G401 (cell line): ENCODE data around the gene DNASE1L2. TPM values are rescaled to one million over a fixed set of nuclear protein-coding genes. Genes with fewer than 3 reads are reported as not detected.
"Not testable (repeated sequence)": the region's sequence is repeated elsewhere in the genome, so short reads cannot be mapped to it uniquely, and the experiment has no call there.

ENCODE experiments used
- DNase-seq: peaks from one replicate; pipeline ENCODE4 v3.0.0-alpha.2; 2015; ENCODE audit warnings: low spot score
- in situ Hi-C: cut with HindIII; loops from 2 replicates; pipeline ENCODE4 v1.10.0; 2016; ENCODE audit warnings: low sequenced_read_pairs, mixed read lengths
- total RNA-seq: library from RNA; depleted of rRNA; stranded (reverse); fragments of >200 nt; shearing (Covaris generic); gene quantifications from 2 replicates; pipeline ENCODE4 v1.2.3, GENCODE V29; 2014

Gene DNASE1L2
- total RNA-seq, 1 experiment from 2014 or later, result 0.20 TPM

- DNase-seq, result no peak
- in situ Hi-C loops, result no loop called here
Measured at GRCh38 chr16:2234813-2235170, 1.5 kb upstream of the DNASE1L2 start.

DNA sequence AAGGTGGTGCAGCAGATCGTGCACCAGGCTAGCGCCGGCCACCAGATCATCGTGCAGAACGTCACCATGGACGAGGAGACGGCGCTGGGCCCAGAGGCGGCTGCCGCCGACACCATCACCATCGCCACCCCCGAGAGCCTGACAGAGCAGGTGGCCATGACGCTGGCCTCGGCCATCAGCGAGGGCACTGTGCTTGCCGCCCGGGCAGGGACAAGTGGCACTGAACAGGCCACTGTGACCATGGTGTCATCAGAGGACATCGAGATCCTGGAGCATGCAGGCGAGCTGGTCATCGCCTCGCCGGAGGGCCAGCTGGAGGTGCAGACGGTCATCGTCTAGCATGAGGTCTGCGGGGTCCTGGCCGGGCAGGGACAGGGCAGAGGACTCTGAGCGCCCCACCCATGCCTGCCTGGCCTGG, 1.0 kb upstream of the DNASE1L2 start:
- in situ Hi-C loops, result no loop called here
- DNase-seq, result no peak

DNA sequence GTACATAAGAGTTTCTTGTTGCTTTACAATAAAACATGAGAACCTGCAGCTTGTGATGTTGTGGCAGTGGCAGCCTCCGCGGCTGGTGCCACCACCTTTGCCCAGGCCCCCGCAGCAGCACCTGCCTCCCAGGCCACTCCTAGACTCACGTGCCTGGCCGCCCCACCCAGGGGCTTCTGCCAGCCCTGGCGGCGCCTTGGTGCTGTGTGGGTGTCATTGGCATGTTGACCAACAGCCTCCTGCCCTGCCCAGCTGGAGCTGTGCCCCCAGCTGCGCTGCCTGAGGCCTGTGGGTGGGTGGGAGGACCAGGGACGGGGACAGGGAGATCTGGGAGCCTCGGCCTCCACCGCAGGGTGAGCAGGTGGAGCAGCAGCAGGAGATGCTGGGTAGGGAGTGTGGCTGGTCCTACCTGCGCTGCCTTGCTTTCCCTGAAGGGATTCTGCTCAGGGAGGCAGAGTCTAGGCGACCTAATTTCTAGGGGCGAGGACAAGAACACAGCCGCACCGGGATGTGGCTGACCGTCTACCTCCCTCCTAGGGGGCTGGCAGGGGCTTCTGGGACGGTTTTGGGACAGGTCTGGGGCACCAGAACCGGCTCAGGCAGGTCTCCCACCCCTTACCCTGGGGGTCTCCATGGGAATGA, 428 bp upstream of the DNASE1L2 start:
- DNase-seq, result no peak
- in situ Hi-C loops, result no loop called here

DNA sequence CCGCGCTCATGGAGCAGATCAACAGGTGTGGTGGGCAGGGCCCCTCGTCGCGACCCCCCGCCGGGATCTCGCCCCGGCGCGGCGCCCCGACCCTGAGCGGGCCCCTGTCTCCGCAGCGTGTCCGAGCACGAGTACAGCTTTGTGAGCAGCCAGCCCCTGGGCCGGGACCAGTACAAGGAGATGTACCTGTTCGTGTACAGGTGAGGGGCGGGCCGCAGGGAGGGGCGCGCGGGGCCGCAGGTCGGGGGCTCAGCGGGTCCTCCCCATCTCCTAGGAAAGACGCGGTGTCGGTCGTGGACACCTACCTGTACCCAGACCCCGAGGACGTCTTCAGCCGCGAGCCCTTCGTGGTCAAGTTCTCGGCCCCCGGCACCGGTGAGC, 848 bp downstream of the DNASE1L2 start:
- no peak for DNase-seq
- in situ Hi-C loops, result no loop called here

- DNase-seq, result no peak
- in situ Hi-C loops, result no loop called here
Measured at GRCh38 chr16:2237493-2238149, 1.4 kb downstream of the DNASE1L2 start.

GRCh38 chr16:2238150-2238837, 2.0 kb downstream of the DNASE1L2 start:
- no peak for DNase-seq
- in situ Hi-C loops, result no loop called here

DNA sequence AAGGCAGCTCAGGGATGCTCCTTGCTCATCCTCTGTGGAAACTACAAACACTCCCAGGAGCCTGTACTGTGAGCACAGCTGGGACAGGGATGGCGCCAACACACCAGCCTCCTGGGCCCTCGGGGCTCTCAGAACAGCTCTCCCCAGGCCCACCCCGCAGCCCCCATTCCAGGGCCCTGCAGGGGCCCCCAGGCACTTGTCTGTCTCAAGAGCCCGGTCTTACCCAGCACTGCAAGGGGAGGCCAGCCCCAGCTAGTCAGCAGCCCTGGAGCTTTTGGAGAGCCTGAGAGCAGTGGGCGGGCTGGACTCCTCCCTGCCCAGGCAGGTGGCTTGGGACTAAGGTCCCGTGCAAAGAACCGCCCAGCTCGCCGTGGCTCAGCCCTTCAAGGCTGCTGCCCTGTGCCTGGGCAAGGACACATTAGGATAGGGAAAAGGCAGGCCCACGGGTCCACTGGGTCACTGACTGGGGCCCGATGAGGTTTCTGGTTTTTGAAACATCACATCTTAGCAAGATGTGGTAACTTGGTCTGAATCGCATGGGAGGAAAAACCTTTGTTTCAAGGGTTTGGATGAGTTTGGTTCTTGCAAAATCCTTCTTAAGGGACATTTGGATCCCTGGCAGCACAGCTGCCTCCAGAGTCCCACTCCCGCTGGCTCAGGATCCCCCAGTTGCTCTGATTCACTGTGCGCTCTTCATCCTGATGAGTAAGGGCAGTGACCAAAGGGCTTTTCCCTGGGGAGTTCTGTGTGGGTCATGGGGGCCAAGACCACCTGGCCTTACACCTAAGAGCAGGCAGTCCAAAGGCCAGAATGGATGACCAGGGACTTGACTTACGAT, 2.8 kb downstream of the DNASE1L2 start:
- DNase-seq, result no peak
- in situ Hi-C loops, result no loop called here

DNA sequence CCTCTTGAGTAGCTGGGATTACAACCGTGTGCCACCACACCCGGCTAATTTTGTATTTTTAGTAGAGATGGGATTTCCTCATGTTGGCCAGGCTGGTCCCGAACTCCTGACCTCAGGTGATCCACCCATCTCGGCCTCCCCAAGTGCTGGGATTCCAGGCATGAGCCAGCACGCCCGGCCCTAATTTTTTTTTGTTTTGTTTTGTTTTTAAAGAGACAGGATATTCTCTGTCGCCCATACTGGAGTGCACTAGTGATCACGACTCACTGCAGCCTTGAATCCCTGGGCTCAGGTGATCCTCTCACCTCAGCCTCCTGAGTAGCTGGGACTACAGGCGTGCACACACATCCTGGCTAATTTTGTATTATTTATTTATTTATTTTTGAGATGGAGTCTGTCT, 4.1 kb downstream of the DNASE1L2 start:
- DNase-seq, in situ Hi-C loops: not testable (repeated sequence)

- DNase-seq, result no peak
- in situ Hi-C loops, result no loop called here
Measured at GRCh38 chr16:2242598-2242997, 6.4 kb downstream of the DNASE1L2 start.

DNA sequence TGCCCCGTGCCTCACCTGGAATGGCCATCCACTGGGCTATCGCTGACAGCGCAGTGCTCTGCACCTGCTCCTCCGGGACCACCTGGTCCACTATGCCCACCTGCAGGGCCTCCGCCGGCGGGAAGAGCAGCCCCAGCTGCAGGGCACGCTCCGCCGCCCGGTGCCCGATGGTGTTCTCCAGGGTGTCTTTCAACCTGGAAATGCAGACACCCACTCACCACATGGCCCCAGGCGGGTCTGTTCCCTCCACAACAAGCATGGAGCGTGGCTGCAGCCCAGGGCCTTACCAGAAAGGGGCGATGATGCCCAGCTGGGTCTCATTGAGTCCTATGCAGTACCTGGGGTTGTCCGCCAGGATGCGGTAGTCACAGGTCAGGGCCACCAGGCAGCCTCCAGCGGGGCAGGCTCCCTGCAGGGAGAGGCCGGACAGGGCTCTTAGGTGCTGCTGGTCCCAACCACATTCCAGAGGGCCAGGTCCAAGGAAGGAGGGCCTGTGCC, 6.8 kb downstream of the DNASE1L2 start:
- DNase-seq, result no peak

DNA sequence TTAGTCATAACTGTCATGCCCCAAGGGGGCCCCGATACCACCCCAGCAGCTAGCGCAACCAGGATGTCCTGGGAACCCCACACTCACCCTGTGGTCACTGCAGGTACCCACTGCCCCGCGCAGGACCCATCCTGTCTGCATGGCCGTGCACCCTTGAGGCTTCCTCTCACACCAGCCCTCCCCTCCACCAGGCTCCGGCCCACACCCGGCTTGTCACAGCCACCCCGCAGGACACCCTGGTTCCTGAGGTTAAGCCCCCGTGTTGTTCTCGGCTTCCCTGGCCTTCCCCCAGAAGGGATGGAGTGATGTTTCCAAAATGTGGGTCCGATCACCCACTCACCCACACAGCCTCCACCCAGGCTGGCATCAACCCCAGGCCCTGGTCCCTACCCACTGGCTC, 7.5 kb downstream of the DNASE1L2 start:
- no peak for DNase-seq
- in situ Hi-C loops, result no loop called here

More for the DNA sequence above, 6.8 kb downstream of the DNASE1L2 start:
- in situ Hi-C loops, result no loop called here

DNA sequence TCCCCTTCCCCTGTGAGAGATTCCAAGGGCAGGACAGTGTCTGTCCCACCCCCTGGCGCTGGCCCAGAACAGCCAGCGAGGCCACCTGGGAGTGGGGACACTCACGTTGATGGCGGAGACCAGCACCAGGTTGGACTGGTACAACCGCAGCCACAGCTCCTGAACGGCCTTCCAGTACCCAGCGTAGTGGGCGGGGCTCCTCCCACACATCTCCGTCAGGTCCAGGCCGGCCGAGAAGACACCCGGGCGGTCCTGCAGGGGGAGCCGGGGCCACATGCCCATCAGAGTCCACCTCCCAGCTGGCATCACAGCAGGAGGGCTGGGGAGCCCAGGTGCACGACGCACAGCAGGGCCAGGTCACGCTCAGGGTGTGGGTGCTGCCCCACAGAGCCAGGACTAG, 8.1 kb downstream of the DNASE1L2 start:
- in situ Hi-C loops, result no loop called here
- DNase-seq, result no peak

DNA sequence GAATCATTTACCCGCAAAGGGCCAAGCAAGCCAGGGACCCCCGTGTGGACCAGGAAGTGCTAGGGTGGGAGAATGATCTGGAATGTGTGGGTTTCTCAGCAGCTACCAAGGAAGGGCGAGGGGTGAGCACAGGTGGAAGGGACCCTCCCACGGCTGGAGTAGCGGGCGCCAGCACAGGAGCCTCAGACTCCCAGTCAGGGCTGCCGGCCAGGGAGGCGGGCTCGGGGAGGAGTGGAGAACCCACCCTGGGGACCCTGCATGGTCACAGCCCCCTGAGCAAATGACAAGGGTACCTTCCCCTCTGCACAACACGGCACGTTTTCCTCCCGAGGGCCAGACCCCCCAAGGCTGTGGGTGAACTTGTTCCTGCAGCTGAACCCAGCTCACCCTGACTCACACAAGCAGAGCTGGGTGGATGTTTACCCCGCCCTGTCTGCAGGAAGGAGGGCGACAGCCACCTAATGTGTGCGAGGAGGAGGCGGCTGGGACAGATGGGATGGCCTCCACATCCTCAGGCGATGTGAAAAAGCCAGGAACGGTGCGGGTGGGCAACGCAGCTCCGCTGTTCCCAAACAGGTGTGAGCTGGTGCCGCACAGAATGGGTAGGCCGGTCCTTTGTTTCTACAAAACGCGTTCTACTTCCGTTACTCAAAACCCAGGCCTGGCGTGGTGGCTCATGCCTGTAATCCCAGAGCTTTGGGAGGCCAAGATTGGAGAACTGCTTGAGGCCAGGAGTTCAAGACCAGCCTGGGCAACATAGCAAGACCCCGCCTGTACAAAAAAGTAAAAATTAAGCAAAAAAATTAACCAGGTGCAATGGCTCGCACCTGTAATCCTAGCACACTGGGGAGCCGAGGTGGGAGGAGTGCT, 8.9 kb downstream of the DNASE1L2 start:
- no peak for DNase-seq
- in situ Hi-C loops, result no loop called here

DNA sequence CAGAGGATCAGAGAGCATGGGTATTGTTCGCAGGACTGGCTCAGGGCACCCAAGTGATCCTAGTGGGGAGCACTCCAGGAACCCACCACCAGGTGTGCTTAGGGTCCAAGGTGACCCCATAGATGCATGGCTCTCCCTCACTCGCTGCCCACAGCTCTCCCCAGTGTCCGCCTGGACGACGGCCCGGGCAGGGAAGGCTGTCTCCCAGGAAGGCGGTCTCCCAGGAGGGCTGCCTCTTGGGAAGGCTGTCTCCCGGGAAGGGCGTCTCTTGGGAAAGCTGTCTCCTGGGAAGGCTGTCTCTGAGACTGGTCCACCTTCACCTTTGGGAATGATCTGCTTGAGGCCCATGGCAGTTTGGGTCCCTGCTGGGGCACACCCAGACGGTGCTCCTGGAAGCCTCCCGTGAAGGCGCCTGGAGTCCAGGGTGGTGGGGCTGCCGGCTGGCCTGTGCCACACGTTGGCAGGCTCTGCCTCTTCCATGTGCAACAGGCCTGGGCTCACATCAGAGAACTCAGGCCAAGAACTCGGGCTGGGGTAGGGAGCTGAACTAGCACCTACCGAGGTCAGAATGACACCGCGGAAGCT, 10.1 kb downstream of the DNASE1L2 start:
- in situ Hi-C loops, result no loop called here
- DNase-seq, result no peak

DNA sequence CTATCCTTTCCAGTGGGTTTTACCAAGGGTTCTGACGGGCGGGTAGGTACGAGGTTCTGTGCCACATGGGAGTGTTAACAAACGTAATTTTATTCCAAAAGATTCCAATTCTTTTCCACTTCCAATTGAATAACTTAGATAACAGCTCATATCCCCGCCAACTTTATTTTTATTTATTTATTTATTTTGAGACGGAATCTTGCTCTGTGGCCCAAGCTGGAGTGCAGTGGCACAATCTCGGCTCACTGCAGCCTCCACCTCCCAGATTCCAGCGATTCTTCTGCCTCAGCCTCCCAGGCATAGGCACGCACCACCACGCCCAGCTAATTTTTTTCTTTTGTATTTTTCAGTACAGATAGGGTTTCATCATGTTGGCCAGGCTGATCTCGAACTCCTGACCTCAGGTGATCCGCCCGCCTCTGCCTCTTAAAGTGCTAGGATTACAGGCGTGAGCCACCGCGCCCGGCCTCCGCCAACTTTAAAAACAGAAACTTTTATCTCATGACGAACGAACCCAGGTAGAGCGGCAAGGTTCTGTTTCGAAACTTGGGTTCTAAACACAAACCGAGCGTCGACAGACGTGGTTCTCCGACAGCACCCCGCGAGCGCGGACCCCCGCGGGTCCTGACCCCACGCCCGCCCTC, 14.5 kb downstream of the DNASE1L2 start:
- peak; percentile 15 for DNase-seq
- in situ Hi-C loops, result no loop called here

DNA sequence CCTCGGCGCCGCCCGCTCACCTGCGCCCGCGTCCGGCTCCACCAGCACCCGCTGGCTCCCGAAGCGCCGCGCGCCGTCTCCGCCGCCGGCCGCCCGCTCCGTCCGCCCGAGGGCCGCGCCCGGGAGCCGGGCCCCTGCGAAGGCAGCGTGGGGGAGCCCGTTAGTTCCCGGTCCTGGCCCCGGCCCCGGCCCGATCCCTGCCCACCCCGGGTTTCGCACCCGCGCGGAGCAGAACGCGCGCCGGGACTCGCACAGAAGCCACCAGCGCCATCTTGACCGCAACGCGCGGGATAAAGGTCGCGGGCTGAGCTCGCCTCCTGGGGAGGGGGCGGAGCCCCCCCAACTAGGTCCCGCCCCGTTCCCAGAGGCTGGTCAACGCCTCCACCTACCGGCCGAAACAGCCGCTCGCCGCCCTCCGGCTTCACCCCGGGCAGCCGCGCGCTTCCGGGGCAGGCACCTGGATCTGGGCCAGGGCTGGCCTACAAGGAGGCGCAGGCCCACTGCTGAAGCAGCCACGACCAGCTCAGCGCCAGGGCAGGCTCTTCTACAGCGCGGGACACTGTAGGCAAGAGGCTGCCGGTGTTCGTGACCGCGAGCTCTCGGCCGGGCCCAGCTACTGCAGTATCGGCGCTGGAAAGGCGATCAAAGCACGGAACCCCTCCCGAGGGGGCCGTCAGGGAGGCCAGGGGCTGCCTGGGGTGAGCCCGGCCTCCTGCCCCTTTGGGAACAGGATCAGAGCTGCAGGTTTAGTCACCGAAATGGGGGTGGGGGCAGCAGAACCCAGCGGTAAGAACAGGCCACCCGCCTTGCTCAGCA, 15.3 kb downstream of the DNASE1L2 start, which contains the start of gene ECI1:
ECI1 (minus strand) TSS at position 292 of the 816 bp plus-strand sequence; CDS start at position 271, 21 bp downstream.
- DNase-seq, result peak; percentile 94
- in situ Hi-C loops, result no loop called here

DNA sequence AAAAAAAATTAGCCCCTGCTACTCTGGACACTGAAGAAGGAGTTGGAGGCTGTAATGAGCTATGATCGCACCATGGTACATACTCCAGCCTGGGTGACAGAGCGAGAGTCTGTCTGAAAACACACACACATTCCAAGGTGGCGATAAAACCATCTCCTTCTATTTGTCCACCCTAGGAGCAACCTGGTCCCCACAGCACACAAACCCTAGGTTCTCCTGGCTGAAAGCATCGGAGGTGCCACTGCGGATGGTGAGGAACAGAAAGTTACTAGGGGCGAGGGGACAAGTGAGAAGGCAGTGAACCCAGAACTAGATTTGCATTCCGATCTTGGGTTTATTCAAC, 16.5 kb downstream of the DNASE1L2 start:
- no peak for DNase-seq
- in situ Hi-C loops, result no loop called here
